A549 treated with AZD2906 at 1 μM for 4 hours (cell line): ENCODE measurements around the gene RNF11. TPM values are rescaled to one million over a fixed set of nuclear protein-coding genes. Genes with fewer than 3 reads are reported as not detected.

Experiments
- total RNA-seq: library from RNA; stranded (reverse); fragments of 200-300 nt; extraction: Qiagen RNA extraction; gene quantifications from 5 replicates; pipeline ENCODE4 v1.2.3, GENCODE V29; 2022

The RNF11 gene
- 19.6 to 35.6 TPM (median 25.4 TPM) in 5 replicates for total RNA-seq

GRCh38 chr1:51235673-51236530 lies at the start of gene RNF11:
RNF11 (plus strand) TSS chr1:51236273; CDS start chr1:51236757, 484 bp downstream.

Other genes starting within 250 kb of the RNF11 start
- gene C1orf185, start 134.0 kb upstream of the RNF11 start, total RNA-seq: not detected in 5 replicates
- gene TTC39A, start 94.3 kb downstream of the RNF11 start, total RNA-seq: 1.4 to 2.9 TPM (median 2.3 TPM) in 5 replicates